Activated T-helper 1 cell treated with anti-CD3 and anti-CD28 coated beads, Interleukin-2, amount 50 U/mL, for 16 hours (primary cell): ENCODE measurements around the gene LRRC59.
"Not testable (repeated sequence)": the region's sequence is repeated elsewhere in the genome, so short reads cannot be mapped to it uniquely, and the experiment has no call there.

ENCODE experiments used
- DNase-seq, 2 donors: peaks; one replicate each; pipeline ENCODE4 v3.0.0-alpha.2; 2020; ENCODE audit warnings: low read depth in 1 of 2, low spot score in 1 of 2

The LRRC59 gene

DNA sequence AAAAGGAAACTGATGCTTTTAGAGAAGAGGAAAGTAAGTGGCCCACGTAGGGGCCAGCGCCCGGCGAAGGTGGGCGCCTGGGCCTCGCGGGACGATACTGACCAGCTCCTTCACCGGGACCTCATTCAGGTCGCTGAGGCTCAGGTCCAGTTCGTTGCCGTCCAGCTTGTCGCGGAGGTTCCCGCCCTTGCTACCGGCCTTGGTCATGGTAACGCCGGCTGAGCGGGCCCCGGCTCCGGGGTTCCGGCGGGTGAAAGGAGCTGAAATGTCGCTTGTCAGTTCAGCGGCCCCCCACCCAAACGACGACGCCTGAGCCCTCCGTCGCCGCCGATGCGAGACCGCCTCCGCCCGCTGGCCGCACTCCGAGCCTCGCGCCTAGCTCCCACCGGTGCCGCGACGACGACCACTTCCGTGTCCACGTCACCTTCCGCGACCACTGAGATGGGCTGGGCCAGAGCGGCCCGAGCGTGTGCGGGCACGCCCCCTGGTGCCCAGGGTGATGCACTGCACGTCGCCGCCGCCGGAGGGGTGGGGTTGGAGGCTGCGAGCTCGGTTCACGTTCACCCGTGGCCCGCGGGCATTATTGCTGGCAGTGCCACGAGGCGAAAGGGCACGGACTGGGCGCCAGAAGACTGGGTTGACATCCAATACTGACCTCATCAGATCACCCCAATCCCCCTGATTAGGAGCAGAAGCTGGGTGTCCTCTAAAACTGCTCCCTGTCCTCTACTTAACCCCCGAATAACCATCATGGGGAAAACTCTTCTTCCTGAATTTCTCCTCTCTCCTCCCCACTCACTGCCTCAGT is at the start of gene LRRC59:
Gene LRRC59 (minus strand): TSS at position 413 of the 808 bp plus-strand sequence. CDS start 206 bp downstream, at position 207.
- DNase-seq, result peak; percentile 90 to 91

DNA sequence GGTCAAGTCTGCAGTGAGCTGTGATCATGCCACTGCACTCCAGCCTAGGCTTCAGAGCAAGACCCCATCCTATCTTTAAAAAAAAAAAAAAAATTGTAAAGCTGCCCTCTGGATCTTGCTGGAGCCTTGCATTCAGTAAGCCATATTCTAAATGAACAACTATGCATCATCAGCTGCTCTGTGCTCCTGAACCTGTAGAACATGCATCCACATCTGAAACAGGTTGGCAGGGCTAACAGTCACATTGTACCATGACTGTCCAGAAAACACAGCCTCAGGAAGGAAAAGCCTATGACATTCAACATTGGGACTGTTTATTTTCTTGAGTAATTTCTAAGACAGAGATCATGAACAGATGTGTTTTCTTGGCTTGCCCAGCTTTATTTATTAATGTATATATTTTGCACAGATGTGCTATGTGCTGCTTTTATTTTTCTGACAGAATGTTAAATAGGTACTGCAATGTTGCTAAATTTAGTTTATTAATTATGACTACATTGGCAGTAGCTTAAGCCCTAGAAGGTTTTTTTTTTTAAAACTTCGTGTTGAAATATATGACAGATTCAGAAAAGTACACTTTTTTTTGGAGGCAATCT is 48.5 kb upstream of the LRRC59 start:
- DNase-seq, result no peak

DNA sequence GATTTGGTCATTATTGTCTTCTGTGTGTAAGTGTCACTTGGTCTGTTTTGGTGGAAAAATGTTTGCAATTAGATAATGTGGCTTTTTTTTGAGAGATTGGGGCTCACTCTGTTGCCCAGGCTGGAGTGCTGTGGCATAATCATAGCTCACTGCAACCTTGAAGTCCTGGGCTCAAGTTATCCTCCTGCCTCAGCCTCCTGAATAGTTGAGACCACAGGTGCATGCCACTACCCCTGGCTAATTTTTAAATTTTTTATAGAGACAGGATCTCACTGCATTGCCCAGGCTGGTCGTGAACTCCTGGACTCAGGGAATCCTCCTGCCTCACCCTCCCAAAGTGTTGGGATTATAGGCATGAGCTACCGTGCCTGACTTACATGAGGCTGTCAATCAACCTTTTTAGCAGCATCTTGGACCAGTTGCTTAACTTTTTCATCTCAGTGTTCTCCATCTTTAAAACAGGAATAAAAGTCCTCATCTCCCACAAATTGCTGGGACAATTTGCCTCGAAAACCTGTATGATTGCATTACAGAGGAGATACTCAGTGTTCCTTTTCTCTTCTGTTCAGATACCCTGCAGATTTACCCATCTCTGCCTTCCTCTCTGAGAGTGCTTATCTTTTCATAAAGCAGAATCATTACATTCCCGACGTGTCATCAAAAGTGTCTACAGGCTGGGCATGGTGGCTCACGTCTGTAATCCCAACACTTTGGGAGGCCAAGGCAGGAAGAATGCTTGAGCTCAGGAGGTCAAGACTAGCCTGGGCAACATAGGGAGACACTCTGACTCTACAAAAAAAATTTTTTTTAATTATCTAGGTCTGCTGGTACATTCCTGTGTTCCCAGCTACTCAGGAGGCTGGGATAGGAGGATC is 47.8 kb upstream of the LRRC59 start:
- DNase-seq, result no peak

DNA sequence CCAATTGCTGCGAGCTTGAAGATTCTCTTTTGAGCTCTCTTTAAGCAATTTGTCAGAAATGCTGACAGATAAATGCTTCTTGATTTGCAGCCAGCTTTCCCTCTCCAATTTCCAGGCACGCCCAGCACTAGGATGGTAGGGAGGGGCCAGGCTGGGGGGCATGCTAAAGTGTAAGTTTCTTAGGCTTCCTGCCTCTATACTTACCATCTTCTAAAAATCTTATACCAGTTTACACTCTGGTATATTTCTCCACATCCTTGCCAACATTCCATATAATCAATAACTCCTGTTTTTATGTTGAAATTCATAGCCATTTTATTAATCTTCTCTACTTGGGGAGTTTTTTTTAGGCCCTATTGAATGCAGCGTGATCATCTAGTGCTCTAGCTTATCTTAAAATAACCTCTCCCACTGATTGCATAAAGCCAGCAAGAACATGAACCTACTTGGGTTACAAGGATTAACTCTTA is 46.2 kb upstream of the LRRC59 start:
- DNase-seq, result no peak

DNA sequence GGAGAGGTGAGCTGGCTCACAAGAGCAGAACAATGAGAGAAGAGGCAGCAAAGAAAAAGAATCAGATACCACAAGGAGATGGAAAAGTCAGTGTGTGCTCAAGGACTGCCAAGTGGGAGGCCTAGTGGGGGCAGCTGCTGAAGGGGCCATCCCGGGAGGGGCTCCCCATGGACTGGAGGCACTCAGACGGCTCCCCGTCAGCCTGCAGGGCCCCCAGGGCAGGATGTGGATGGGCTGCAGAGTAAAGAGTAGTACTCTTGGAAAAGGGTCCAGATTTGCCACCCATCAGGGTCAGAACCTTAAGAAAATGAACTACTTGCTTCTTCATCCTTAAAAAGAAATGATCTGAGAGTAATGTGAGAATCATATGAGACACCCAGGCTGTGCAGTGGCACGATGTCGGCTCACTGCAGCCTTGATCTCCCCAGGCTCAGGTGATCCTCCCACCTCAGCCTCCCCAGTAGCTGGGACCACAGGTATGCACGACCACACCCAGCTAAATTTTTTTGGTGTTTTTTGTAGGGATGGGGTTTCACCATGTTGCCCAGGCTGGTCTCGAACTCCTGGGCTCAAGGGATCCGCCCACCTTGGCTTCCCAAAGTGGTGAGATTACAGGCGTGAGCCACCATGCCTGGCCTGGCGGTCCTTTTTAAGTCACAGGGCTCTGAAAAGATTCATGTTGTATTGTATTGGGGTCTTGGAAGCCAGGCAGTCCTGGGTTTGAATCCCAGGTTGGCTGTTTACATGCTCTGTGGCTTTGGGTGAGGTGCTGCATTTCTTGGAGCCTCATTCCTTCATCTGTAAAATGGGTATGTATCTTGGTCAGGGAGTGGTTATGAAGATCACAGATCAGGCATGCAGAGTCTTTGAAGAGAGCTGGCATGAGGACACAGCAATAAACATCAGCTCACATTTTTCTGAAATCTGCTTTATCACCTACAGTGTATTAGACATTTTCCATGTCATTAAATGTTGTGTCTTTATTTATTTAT is 43.8 kb upstream of the LRRC59 start:
- no peak for DNase-seq

DNA sequence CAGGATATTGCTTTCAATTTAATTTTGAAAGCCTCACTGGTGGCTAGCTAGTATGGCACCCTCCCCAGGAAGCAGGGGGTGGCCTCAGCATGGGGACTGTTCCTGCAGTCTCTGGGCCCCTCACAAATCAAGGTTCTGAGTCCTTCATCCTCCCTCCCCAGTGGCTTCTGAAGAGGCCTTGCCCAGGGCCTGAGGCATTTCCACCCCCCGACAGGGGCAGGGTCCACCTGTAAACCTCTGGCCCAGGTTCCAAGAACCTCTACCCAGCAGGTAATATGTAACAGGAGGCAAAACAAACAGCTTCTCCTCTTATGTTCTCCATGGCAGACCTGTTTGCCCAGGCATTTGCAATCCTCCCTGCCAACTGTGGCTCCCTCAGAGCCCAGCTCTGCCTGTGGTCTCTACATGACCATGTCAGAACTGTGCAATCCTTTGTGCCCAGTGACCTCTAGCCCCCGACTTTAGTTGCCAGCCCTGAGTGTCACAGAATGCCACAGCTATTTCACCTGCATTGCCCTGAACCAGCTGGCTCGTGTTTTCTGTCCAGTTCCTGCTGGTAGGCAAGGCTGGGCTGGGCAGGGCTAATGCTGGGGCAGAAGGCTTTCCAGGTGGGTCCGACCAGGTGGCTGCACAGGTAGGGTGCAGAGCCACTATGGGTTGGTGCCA is 43.0 kb upstream of the LRRC59 start:
- DNase-seq, result no peak

DNA sequence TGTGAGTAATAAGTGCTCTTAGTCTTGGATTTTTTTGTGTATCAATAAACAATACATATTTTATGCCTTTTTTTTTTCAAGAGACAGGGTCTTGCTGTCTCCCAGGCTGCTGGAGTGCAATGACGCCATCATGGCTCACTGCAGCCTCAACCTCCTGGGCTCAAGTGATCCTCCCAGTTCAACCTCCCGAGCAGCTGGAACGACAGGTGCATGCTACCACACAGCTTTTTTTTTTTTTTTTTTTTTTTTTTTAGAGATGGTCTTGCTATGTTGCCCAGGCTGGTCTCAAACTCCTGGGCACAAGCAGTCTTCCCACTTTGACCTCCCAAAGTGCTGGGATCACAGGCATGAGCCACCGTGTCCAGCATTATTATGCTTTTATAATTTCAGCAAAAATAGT is 41.7 kb upstream of the LRRC59 start:
- DNase-seq, result no peak

DNA sequence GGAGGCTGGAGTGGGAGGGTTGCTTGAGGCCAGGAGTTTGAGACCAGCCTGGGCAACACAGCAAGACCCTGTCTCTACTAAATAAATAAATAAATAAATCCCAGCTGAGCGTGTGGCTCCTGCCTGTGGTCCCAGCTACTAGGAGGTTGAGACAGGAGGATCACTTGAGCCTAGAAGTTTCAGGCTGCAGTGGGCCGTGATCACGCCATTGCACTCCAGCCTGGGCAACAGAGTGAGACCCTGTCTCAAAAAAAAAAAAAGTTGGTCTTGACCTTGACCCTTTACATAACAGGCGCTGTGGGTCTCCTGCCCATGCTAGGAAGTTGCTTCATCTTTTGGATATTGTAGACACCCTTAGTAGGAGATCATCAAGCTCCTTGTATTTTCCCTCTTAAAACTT is 40.1 kb upstream of the LRRC59 start:
- DNase-seq, result no peak

DNA sequence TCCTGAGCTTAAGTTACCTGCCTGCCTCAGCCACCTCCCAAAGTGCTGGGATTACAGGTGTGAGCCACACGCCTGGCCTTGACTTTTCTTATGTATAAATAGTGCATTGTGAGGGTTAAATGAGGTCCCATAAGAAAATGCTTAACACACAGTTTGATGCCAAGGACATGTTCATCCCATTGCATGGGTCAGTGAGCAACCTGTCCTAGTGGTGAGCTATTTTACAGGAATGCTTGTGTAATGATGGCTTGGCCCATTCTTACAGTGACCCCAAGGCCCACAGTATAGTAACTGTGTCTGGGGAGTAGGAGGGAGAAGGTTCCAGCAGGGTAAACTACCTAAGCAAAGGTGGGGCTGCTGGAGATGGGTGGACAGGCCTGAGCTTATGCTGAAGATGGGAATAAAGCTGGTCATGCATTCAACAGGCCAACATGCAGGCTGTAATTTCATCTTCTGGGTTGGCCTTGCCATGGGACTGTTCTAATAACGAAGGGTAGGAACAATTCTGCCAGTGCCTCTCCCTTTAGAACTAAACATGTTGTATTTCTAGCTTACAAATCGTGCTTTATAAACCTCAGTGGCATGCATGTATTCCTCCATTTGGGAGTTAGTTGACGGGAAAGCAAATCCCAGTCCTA is 34.9 kb upstream of the LRRC59 start:
- DNase-seq, result no peak

DNA sequence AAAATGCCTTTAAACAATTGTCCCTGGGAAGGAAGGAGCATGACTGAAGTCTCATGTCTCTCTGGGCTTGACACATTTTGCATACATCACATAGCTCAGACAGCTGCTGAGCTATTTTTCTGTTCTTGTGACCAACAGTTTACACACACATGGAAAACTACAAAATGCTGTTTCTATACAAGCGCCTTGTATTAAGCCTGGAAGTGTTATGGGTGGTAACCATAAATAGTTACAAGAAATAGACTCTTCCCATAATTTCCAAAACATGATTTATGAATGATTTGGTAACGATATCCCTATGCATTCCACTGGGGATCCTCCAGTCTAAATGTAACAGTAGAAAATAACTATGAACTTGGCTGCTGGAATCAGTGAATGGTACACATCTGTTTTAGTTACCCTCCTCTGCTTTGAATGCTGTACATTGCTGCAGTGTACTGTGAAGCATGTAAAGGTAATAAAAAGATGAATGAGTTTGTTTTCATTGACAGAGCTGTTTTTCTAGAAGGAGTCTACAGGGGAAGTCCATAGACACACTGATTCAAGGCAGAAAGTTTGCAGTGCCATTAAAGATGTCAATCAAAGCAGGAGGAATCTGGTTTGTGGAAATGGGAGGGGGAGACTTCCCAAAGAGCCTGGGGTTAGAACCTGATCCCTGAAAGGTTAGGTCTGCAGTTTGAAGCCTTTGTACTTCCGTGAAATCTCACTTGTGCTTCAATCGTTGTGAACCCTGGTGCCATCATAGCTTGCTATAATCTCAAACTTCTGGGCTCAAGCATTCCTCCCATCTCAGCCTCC is 33.7 kb upstream of the LRRC59 start:
- DNase-seq, result no peak

DNA sequence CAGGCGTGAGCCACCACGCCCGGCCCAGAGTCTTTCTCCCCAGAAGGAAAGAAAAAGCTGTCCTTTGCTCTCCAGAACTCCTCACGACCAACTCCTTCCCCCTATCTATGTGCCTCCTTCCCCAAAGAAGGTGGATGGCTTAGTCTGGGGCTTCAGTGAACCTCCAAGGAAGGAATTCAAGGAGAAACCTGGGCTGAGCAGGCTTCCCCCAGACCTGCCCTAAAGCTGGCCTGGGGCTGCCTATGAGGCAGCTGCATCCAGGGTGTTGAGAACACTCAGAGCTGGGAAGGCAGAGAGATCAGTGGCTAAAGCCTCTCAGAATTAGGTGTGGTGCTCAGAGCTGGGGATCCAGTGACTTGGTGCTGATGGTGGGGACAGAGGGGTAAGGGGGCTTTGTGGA is 32.5 kb upstream of the LRRC59 start:
- DNase-seq, result no peak

DNA sequence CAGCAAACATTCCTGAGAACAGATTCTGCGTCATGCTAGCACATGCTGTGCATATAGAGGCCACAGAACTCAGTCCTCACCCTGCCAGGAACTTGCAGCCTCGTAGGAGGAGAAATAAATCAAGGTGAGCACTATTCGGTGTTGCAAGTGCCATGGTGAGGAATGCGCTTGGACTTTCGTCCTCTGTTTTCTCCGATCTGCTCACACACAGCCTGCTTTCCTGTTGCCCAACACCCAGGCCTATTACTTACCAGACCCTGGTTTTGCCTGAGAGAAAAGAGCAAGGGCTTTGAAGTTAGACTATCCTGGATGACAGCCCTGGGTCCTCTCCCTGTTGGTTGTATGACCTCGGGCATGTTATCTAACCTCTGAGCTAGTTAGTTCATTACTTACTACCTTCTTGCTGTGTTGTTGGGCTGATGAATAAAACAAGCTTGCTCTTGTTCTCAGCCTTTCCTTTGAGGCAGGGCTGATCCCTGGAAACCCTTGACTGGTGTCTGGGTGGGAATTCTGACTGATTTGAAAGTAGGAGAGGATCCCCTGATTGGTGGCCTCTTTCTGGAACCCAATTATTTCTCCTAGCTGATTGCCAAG is 31.6 kb upstream of the LRRC59 start:
- no peak for DNase-seq

DNA sequence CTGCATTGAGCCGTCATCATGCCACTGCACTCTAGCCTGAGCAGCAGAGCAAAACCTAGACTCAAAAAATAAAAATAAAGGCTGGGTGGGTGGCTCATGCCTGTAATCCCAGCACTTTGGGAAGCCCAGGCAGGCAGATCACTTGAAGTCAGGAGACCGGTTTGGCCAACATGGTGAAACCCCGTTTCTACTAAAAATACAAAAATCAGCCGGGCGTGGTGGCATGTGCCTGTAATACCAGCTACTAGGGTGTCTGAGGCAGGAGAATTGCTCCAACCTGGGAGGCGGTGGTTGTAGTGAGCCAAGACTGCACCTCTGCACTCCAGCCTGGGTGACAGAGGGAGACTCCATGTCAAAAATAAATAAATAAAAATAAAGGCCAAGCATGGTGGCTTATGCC is 30.8 kb upstream of the LRRC59 start:
- not testable (repeated sequence) for DNase-seq

DNA sequence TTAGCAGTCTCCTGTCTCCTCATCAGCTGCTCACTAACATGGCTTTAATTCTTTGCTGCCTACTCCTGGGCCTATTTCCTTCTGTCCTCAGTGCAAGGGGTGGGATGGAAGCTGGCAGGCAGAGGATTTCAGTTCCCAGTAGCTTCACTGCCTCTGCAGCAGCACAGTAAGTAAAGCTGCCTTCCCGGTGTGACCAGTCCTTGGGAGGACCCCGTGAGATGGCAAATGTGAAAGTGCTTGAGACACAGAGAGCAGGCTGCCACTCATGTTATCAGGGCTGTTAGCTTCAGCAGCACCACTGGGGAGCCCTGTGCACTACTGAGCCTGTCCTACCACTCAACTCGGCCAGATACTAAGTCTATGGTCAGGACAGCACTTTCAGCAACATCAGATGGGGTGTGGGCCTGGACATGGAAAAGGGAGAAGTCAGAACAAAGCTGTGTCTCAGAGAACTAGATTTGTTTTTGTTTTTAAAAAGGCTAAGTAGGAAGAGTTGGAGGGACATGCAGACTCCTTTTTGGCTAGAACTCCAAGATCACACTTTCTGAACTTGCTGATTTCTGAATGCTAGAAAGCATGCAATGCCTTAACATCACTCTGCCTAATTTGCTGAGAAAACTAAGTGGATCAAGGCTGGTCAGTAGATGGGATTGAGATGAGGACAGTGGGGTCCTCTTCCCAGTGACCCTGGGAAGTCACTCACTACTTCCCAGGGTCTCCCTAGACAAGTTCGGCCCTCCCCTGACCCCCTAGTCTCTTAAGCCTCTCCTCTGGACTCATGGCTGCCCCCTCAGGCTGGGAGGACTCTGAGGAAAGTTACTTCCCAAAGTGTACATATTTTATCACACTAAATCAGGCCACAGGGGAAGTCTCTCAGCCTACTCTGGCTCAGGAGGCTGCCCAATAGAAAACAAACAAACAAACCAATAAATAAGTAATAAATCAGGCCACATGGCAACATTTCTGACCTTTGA is 29.8 kb upstream of the LRRC59 start:
- no peak for DNase-seq

DNA sequence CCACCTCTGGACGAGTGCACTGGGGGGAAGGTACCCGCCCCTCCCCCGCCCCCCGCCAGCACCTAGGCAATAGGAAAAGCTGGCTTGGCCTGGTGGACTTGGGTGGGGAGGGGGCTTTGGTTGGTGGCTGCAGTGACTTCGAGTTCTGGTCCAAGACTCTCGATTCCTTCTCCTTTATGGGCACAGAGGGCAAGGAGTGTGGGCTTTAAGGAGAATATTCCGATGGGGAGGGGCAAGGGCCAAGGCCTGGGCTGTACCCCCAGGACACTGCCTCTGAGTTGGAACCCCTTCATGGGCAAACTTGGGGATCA is 29.1 kb upstream of the LRRC59 start:
- no peak for DNase-seq

DNA sequence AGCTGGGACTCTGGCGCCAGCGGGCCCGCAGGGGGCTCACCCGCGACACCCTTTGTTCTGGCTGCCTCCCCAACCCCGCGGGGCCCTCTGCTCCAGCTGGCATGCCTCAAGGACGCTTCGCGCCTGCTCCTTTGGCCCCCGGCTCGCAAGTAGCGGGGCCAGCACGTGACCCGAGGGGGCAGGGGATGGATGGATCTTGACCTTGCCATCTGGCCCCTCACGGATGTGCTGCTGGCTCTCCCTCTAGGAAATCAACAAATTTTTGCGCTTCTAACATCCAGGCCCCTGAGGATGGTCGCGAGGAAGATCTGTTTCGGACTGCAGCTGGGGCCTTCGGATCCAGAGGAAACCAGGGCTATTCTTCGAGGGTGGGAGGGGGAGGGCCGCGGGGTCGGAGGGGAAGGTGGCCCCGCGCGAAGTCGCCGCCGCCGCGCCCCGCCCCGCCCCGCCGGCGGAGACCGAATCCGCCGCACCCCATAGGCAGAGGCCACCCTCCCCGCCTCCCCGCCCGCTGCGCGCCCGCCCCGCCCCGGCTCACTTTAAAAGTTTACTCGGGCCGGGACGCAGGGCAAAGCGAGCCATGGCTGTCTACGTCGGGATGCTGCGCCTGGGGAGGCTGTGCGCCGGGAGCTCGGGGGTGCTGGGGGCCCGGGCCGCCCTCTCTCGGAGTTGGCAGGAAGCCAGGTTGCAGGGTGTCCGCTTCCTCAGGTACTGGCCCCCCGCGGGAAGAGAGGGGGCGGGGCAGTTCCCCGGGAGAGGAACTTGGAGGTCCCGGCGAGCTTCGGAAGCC is 28.6 kb upstream of the LRRC59 start, which contains the start of gene ACSF2:
Gene ACSF2 (plus strand): TSS at position 537 of the 790 bp plus-strand sequence. CDS start 44 bp downstream, at position 581.
- peak; percentile 45 to 55 for DNase-seq
